ENCODE measurements around the gene SLC12A4.

SLC12A4 gene

GRCh38 chr16:67930191-67930590, 38.2 kb downstream of the SLC12A4 start:
- TF ChIP-seq CTCF (IDR thresholded peaks at IDR 0.05; ENCODE audit: control insufficient read depth, insufficient read depth, low read depth, low read length, missing control alignments), result no peak
- DNase-seq (ENCODE audit: low read depth), result no peak
- H3K4me3 ChIP-seq (ENCODE audit: control insufficient read depth, low read depth, low read length), result no peak overlapping the region

GRCh38 chr16:67928561-67929364, 39.7 kb downstream of the SLC12A4 start:
- no peak for DNase-seq (ENCODE audit: low read depth)
- peak; percentile 95 for TF ChIP-seq CTCF (IDR thresholded peaks at IDR 0.05; ENCODE audit: control insufficient read depth, insufficient read depth, low read depth, low read length, missing control alignments)
- H3K4me3 ChIP-seq (ENCODE audit: control insufficient read depth, low read depth, low read length), result no peak overlapping the region

GRCh38 chr16:67928147-67928546, 40.3 kb downstream of the SLC12A4 start:
- no peak for DNase-seq (ENCODE audit: low read depth)
- no peak for TF ChIP-seq CTCF (IDR thresholded peaks at IDR 0.05; ENCODE audit: control insufficient read depth, insufficient read depth, low read depth, low read length, missing control alignments)
- no peak overlapping the region for H3K4me3 ChIP-seq (ENCODE audit: control insufficient read depth, low read depth, low read length)

GRCh38 chr16:67927131-67927941, 41.1 kb downstream of the SLC12A4 start:
- H3K4me3 ChIP-seq (ENCODE audit: control insufficient read depth, low read depth, low read length), result no peak overlapping the region
- DNase-seq (ENCODE audit: low read depth), result no peak
- TF ChIP-seq CTCF (IDR thresholded peaks at IDR 0.05; ENCODE audit: control insufficient read depth, insufficient read depth, low read depth, low read length, missing control alignments), result no peak

GRCh38 chr16:67926181-67926750, 42.2 kb downstream of the SLC12A4 start:
- no peak for TF ChIP-seq CTCF (IDR thresholded peaks at IDR 0.05; ENCODE audit: control insufficient read depth, insufficient read depth, low read depth, low read length, missing control alignments)
- no peak for DNase-seq (ENCODE audit: low read depth)
- no peak overlapping the region for H3K4me3 ChIP-seq (ENCODE audit: control insufficient read depth, low read depth, low read length)

GRCh38 chr16:67924140-67924906, 44.1 kb downstream of the SLC12A4 start:
- no peak for DNase-seq (ENCODE audit: low read depth)
- no peak for TF ChIP-seq CTCF (IDR thresholded peaks at IDR 0.05; ENCODE audit: control insufficient read depth, insufficient read depth, low read depth, low read length, missing control alignments)

More at GRCh38 chr16:67924140-67924906, 44.1 kb downstream of the SLC12A4 start:
- no peak overlapping the region for H3K4me3 ChIP-seq (ENCODE audit: control insufficient read depth, low read depth, low read length)
